ENCODE measurements around the gene SLC9A8. TPM values are rescaled to one million over a fixed set of nuclear protein-coding genes. Genes with fewer than 3 reads are reported as not detected.

SLC9A8 gene
- total RNA-seq, 1 experiment from 2014 or later, result 6.7 TPM

- ChIA-PET RAD21 (ENCODE audit: low non-redundant PET in 1 of 2, low total read pairs in 2 of 2, uncharacterized antibody in 2 of 2, unreplicated experiment in 2 of 2) (interaction anchor here in 1 of 2 experiments (0.7 kb wide), 1 partner anchor 20 kb away, joined by 3 read pairs; no protein-coding TSS in a partner anchor), CTCF (interaction anchor here (1.3 to 5.5 kb wide), 2 partner anchors 280 to 281 kb away, joined by 3 to 43 read pairs; no protein-coding TSS in a partner anchor), POLR2A (no interaction called here)
- Histone ChIP-seq H3K27me3 (ENCODE audit: insufficient read depth, low read length) (no peaks in the 10 kb centered on the region), H4K20me1 (ENCODE audit: insufficient read depth) (no peaks in the 10 kb centered on the region), H2AFZ (ENCODE audit: low read depth, low read length, poor library complexity, severe bottlenecking) (no peak overlapping the region), H3K9me3 (ENCODE audit: control insufficient read depth in 1 of 2, insufficient read depth in 1 of 2, low read depth in 1 of 2, low read length in 2 of 2) (no peaks in the 10 kb centered on the region), H3K4me1 (ENCODE audit: control insufficient read depth in 1 of 2, insufficient read depth in 2 of 2, low read length in 2 of 2) (peaks cover 0 to 5% of the 10 kb centered on the region in 2 experiments; a peak in 1 of 4 replicates), H3K9ac (ENCODE audit: low read length) (no peak overlapping the region), H3K79me2 (ENCODE audit: insufficient read depth, low read length) (no peaks in the 10 kb centered on the region), H3K4me3 (replicated peaks in 1 of 2; ENCODE audit: low read depth in 1 of 2, low read length in 2 of 2) (no peak overlapping the region), H3K36me3 (ENCODE audit: control insufficient read depth in 1 of 2, insufficient read depth in 2 of 2, low read length in 2 of 2) (no peaks in the 10 kb centered on the region), H3K4me2 (ENCODE audit: low read length) (no peak overlapping the region), H3K27ac (ENCODE audit: low read depth, low read length) (no peak overlapping the region), H3K9me2 (ENCODE audit: insufficient read depth) (no peaks in the 10 kb centered on the region)
- TF ChIP-seq TCF7L2 (IDR thresholded peaks at IDR 0.05; ENCODE audit: borderline replicate concordance, extremely low read depth, insufficient read depth, insufficient read length) (no peak), ZFX (IDR thresholded peaks at IDR 0.05) (no peak), ZNF274 (IDR thresholded peaks at IDR 0.05; ENCODE audit: low read depth, low read length) (no peak), CBX3 (IDR thresholded peaks at IDR 0.05; ENCODE audit: low read depth) (no peak), JUND (IDR thresholded peaks at IDR 0.05) (no peak), CTCF (IDR thresholded peaks at IDR 0.05 in 2 of 3, conservative IDR thresholded peaks at IDR 0.05 in 1 of 3; ENCODE audit: borderline replicate concordance in 1 of 3, insufficient read depth in 1 of 3, low read depth in 2 of 3, low read length in 2 of 3) (no peak), SIN3A (IDR thresholded peaks at IDR 0.05; ENCODE audit: low read depth) (no peak), SP1 (IDR thresholded peaks at IDR 0.05; ENCODE audit: low read depth) (no peak), ATF3 (IDR thresholded peaks at IDR 0.05) (no peak), SRF (IDR thresholded peaks at IDR 0.05; ENCODE audit: low read depth) (no peak), EZH2 (IDR thresholded peaks at IDR 0.05) (no peak), POLR2A (IDR thresholded peaks at IDR 0.05; ENCODE audit: borderline replicate concordance, extremely low read depth, insufficient read depth, insufficient read length) (no peak), ELF1 (IDR thresholded peaks at IDR 0.05; ENCODE audit: borderline replicate concordance, low read depth) (no peak), ZBTB33 (IDR thresholded peaks at IDR 0.05; ENCODE audit: extremely low read depth, insufficient replicate concordance, low read length) (no peak), RAD21 (IDR thresholded peaks at IDR 0.05; ENCODE audit: low read depth) (no peak)
- intact Hi-C loops (cut with micrococcal nuclease), result no loop called here
- BruUV-seq (replicated peaks), result no TSS peak
- no peak for DNase-seq (ENCODE audit: low read depth, low spot score)
- ATAC-seq, result no peak
Observed at GRCh38 chr20:49890471-49891361, 78.1 kb downstream of the SLC9A8 start.
